ENCODE results near the gene ULK2.

ULK2 gene

GRCh38 chr17:19739241-19740201 is 128.2 kb downstream of the ULK2 start:
- H3K27me3 ChIP-seq (ENCODE audit: control insufficient read depth, low read length), result no peaks in the 10 kb centered on the region
- no peaks in the 10 kb centered on the region for H3K9me3 ChIP-seq (ENCODE audit: control insufficient read depth, insufficient read depth, low read length)
- no peak overlapping the region for H3K27ac ChIP-seq (ENCODE audit: low read depth, low read length)
- H3K79me2 ChIP-seq (ENCODE audit: control insufficient read depth, low read length), result no peaks in the 10 kb centered on the region
- no peaks in the 10 kb centered on the region for H3F3A ChIP-seq (ENCODE audit: control insufficient read depth, insufficient read depth)
- no peaks in the 10 kb centered on the region for H3K36me3 ChIP-seq (ENCODE audit: control insufficient read depth, low read length)
- TF ChIP-seq CTCF (IDR thresholded peaks at IDR 0.05; ENCODE audit: low read depth, low read length, poor library complexity, severe bottlenecking) (no peak), EZH2phosphoT487 (IDR thresholded peaks at IDR 0.05; ENCODE audit: borderline replicate concordance, low read length) (no peak)
- H3K4me2 ChIP-seq (ENCODE audit: low read length), result no peak overlapping the region
- no peak overlapping the region for H3K4me3 ChIP-seq (ENCODE audit: low read length)
- H3K9me2 ChIP-seq (replicated peaks; ENCODE audit: control insufficient read depth, low read length), result no peaks in the 10 kb centered on the region
- no peaks in the 10 kb centered on the region for H3K4me1 ChIP-seq (ENCODE audit: control insufficient read depth, low read length)
- no peaks in the 10 kb centered on the region for H4K20me1 ChIP-seq (ENCODE audit: control insufficient read depth, insufficient read depth, low read depth, low read length)

- no peaks in the 10 kb centered on the region for H3K4me1 ChIP-seq (ENCODE audit: control insufficient read depth, low read length)
- H3F3A ChIP-seq (ENCODE audit: control insufficient read depth, insufficient read depth), result no peaks in the 10 kb centered on the region
- H3K79me2 ChIP-seq (ENCODE audit: control insufficient read depth, low read length), result no peaks in the 10 kb centered on the region
- H3K9me2 ChIP-seq (replicated peaks; ENCODE audit: control insufficient read depth, low read length), result no peaks in the 10 kb centered on the region
- no peak overlapping the region for H3K27ac ChIP-seq (ENCODE audit: low read depth, low read length)
- H4K20me1 ChIP-seq (ENCODE audit: control insufficient read depth, insufficient read depth, low read depth, low read length), result no peaks in the 10 kb centered on the region
- no peaks in the 10 kb centered on the region for H3K27me3 ChIP-seq (ENCODE audit: control insufficient read depth, low read length)
- H3K4me3 ChIP-seq (ENCODE audit: low read length), result no peak overlapping the region
- H3K36me3 ChIP-seq (ENCODE audit: control insufficient read depth, low read length), result no peaks in the 10 kb centered on the region
- H3K9me3 ChIP-seq (ENCODE audit: control insufficient read depth, insufficient read depth, low read length), result no peaks in the 10 kb centered on the region
- TF ChIP-seq EZH2phosphoT487 (IDR thresholded peaks at IDR 0.05; ENCODE audit: borderline replicate concordance, low read length) (no peak), CTCF (IDR thresholded peaks at IDR 0.05; ENCODE audit: low read depth, low read length, poor library complexity, severe bottlenecking) (no peak)
- no peak overlapping the region for H3K4me2 ChIP-seq (ENCODE audit: low read length)
Observed at GRCh38 chr17:19738757-19739156, 129.0 kb downstream of the ULK2 start.

- Histone ChIP-seq H3K9me2 (replicated peaks; ENCODE audit: control insufficient read depth, low read length) (no peaks in the 10 kb centered on the region), H3K36me3 (ENCODE audit: control insufficient read depth, low read length) (no peaks in the 10 kb centered on the region), H3K4me1 (ENCODE audit: control insufficient read depth, low read length) (no peaks in the 10 kb centered on the region), H3K4me3 (ENCODE audit: low read length) (no peak overlapping the region), H4K20me1 (ENCODE audit: control insufficient read depth, insufficient read depth, low read depth, low read length) (no peaks in the 10 kb centered on the region), H3K27ac (ENCODE audit: low read depth, low read length) (no peak overlapping the region), H3K4me2 (ENCODE audit: low read length) (no peak overlapping the region), H3K9me3 (ENCODE audit: control insufficient read depth, insufficient read depth, low read length) (no peaks in the 10 kb centered on the region), H3K79me2 (ENCODE audit: control insufficient read depth, low read length) (no peaks in the 10 kb centered on the region), H3K27me3 (ENCODE audit: control insufficient read depth, low read length) (no peaks in the 10 kb centered on the region), H3F3A (ENCODE audit: control insufficient read depth, insufficient read depth) (no peaks in the 10 kb centered on the region)
- TF ChIP-seq EZH2phosphoT487 (IDR thresholded peaks at IDR 0.05; ENCODE audit: borderline replicate concordance, low read length) (no peak), CTCF (IDR thresholded peaks at IDR 0.05; ENCODE audit: low read depth, low read length, poor library complexity, severe bottlenecking) (no peak)
Observed at GRCh38 chr17:19738073-19738449, 129.7 kb downstream of the ULK2 start.
